HUES48 (cell line): ENCODE measurements around the gene PHLDB3.
"Not testable (repeated sequence)": the region's sequence is repeated elsewhere in the genome, so short reads cannot be mapped to it uniquely, and the experiment has no call there.

Experiments used
- H3K27ac ChIP-seq: one replicate; pipeline ENCODE4 v1.7.0; 2013; ENCODE audit warnings: low read depth, low read length, inconsistent platforms
- H3K27me3 ChIP-seq: 2 replicates; pipeline ENCODE4 v1.6.1; 2013; ENCODE audit warnings: mild to moderate bottlenecking, low read length; ENCODE audit not compliant: control insufficient read depth, insufficient read depth
- H3K36me3 ChIP-seq: 2 replicates; pipeline ENCODE4 v1.6.1; 2013; ENCODE audit warnings: low read length; ENCODE audit not compliant: control insufficient read depth, insufficient read depth
- H3K4me1 ChIP-seq: 2 replicates; pipeline ENCODE4 v1.6.1; 2013; ENCODE audit warnings: mild to moderate bottlenecking, low read length; ENCODE audit not compliant: control insufficient read depth, insufficient read depth
- H3K4me3 ChIP-seq: 2 replicates; pipeline ENCODE4 v1.5.1; 2013; ENCODE audit warnings: mild to moderate bottlenecking, low read depth, low read length
- H3K9ac ChIP-seq: 2 replicates; pipeline ENCODE4 v1.6.1; 2013; ENCODE audit warnings: mild to moderate bottlenecking, low read depth, low read length, moderate library complexity
- H3K9me3 ChIP-seq: 2 replicates; pipeline ENCODE4 v1.6.1; 2013; ENCODE audit warnings: low read length; ENCODE audit not compliant: control insufficient read depth, insufficient read depth

Gene PHLDB3

DNA sequence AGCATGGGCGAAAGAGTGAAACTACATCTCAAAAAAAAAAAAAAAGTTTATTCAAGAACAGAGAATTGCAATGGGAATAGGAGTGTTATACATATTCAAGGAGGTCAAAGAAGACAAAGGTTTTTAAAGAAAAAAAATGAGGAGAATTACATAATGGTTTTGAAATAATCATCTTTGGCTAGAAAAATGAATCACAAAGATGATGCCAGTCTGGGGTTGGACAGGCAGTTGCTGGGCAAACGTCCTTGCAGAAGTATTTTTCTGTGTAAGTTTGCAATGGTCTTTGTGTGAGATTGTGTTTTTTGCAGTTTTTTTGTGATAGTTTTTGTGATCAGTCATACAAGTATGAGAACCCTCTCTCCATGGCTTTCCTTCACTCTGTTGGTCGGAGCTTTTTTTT lies 62.8 kb downstream of the PHLDB3 start:
- no peak overlapping the region for H3K27ac ChIP-seq
- H3K9ac ChIP-seq = no peak overlapping the region
- no peaks in the 10 kb centered on the region for H3K27me3 ChIP-seq
- no peaks in the 10 kb centered on the region for H3K36me3 ChIP-seq
- H3K4me3 ChIP-seq = no peak overlapping the region
- H3K4me1 ChIP-seq = no peaks in the 10 kb centered on the region
- 0 out of 2 replicates have a peak, but pooled peaks cover 3% of the 10 kb centered on the region for H3K9me3 ChIP-seq

DNA sequence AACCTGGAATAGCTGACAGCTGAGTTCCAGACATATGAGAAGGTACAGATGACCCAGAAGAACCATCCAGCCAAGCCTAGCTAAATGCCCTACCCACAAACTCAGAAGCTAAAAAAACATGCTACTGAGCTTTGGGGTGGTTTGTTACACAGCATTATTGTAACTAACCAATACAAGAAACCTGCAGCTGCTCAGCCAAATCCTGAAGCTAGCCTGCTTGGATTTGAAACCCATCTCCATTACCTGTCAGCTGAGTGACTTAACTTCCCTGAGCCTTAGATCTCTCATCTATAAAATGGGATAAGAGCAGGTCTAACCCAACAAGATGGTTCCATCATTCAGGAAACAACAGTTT lies 64.9 kb downstream of the PHLDB3 start:
- Histone ChIP-seq H3K9ac (no peak overlapping the region), H3K27me3 (no peaks in the 10 kb centered on the region), H3K4me1 (no peaks in the 10 kb centered on the region), H3K36me3 (no peaks in the 10 kb centered on the region), H3K9me3 (0 out of 2 replicates have a peak, but pooled peaks cover 3% of the 10 kb centered on the region), H3K27ac (no peak overlapping the region), H3K4me3 (no peak overlapping the region)

DNA sequence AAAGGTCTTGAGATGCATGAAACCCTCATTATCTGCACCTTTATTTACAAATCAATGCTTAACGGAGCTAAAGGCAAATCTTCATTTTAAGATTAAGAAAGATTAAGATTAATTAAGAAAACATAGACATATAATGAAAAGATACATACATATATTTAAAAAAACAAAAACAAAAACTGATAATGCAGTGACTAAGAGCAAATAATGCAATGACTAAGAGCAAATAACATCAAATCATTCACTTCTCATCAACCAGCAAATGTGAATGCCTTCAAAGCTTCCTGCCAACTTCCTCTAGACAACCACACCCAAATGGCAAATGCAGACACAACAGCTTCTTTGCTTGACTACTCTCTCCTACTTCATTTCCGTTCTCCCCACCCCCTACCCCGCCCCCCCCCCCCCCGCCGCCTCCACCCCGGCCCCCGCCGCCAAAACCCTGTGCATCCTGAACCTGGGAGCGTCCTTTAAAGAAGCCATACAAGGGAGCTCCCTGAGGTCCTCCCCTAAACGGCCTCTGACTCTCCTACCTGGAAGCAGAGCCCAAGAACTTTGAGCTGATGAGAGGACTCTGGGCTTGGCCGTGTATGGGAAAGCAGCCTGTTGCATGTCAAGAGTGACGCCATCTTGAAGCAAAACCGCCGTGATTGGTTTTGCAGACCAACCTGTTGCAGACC lies 65.4 kb downstream of the PHLDB3 start:
- no peak overlapping the region for H3K27ac ChIP-seq
- H3K4me3 ChIP-seq = no peak overlapping the region
- H3K27me3 ChIP-seq = no peaks in the 10 kb centered on the region
- no peaks in the 10 kb centered on the region for H3K36me3 ChIP-seq
- no peak overlapping the region for H3K9ac ChIP-seq
- H3K9me3 ChIP-seq = 0 out of 2 replicates have a peak, but pooled peaks cover 3% of the 10 kb centered on the region
- H3K4me1 ChIP-seq = no peaks in the 10 kb centered on the region

DNA sequence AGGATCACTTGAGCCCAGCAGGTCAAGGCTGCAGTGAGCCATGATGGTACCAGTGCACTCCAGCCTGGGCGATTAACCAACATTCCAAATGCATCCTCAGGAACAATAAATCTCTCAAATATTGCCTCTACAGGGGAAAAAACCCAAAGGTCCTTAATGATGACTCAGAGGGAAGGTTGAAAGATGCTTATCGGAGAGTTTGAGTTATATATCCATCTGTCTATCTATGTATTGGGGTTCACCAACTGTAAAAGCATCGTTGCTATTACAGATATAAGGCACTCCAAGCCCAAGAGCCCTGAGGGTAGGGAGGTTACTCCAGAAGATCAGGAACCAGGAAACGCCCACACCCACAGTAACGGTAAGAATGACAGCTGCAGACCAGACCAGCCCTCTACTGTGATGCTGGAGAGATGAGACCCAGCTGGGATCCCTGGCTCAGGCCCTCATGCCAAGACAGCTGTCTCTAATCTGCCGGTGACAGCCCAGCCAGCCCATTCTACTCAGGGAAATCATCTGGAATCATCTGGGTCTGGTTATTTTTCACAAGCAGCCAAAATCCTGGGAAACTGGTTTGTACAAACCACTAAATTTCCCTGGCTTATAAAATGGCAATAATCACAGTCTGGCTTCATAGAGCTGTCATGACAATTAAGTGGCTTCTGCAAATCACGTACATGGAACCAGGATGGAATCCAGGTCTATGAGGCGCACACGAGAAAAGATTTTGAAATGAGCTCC lies 66.1 kb downstream of the PHLDB3 start:
- H3K9ac ChIP-seq = no peak overlapping the region
- no peaks in the 10 kb centered on the region for H3K27me3 ChIP-seq
- H3K27ac ChIP-seq = no peak overlapping the region

DNA sequence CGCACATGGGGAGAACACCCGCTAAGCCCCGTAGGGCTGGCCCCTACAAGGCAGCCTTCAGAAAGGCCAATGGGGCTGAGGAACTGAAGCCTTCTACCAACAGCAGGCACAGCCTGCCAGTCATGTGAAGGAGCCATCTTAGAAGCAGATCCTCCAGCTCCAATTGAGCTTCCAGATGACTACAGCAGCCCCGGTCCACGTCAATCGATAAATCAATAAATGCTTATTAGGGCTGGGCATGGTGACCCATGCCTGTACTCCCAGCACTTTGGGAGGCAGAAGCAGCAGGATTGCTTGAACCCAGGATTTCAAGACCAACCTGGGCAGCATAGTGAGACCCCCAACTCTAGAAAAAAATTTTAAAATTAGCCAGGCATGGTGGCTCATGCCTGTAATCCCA lies 66.8 kb downstream of the PHLDB3 start:
- Histone ChIP-seq H3K36me3 (no peaks in the 10 kb centered on the region), H3K27ac (no peak overlapping the region)

More for the DNA sequence above, 66.1 kb downstream of the PHLDB3 start:
- H3K36me3 ChIP-seq = no peaks in the 10 kb centered on the region
- no peak overlapping the region for H3K4me3 ChIP-seq
- 0 out of 2 replicates have a peak, but pooled peaks cover 3% of the 10 kb centered on the region for H3K9me3 ChIP-seq
- H3K4me1 ChIP-seq = no peaks in the 10 kb centered on the region

DNA sequence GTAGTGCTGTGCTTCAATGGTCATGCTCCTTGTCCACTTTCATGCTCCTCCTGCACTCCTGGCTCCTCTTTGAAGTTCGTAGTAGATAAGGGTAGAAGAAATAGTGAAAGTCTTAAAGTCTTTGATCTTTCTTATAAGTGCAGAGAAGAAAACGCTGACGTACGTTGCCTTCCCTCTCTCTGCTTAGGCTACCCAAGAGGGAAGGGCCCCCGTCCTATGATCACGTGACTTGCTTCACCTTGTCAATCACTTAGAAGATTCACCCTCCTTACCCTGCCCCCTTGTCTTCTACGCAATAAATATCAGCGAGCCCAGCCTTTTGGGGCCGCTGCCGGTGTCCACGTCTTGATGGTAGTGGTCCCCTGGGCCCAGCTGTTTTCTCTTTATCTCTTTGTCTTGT lies 67.3 kb downstream of the PHLDB3 start:
- H3K9me3 ChIP-seq, H3K27me3 ChIP-seq, H3K27ac ChIP-seq, H3K36me3 ChIP-seq, H3K9ac ChIP-seq, H3K4me3 ChIP-seq, H3K4me1 ChIP-seq: not testable (repeated sequence)

More for the DNA sequence above, 66.8 kb downstream of the PHLDB3 start:
- Histone ChIP-seq H3K27me3 (no peaks in the 10 kb centered on the region), H3K9me3 (0 out of 2 replicates have a peak, but pooled peaks cover 3% of the 10 kb centered on the region), H3K4me1 (no peaks in the 10 kb centered on the region), H3K4me3 (no peak overlapping the region), H3K9ac (no peak overlapping the region)

DNA sequence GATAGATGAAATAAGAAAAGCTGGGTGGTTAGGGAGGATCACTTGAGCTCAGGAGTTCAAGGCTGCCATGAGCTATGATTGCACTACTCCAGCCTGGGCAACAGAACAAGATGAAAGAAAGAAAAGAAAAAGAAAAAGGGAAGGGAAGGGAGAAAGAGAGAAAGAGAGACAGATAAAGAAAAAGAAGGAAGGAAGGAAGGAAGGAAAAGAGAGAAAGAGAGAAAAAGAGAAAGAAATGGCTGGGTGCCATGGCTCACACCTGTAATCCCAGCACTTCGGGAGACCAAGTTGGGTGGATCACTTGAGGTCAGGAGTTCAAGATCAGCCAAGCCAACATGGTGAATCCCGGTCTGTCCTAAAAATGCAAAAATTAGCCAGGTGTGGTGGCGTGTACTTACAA lies 68.8 kb downstream of the PHLDB3 start:
- H3K9ac ChIP-seq = no peak overlapping the region
- H3K36me3 ChIP-seq = no peaks in the 10 kb centered on the region
- no peak overlapping the region for H3K27ac ChIP-seq
- H3K27me3 ChIP-seq = no peaks in the 10 kb centered on the region
- no peaks in the 10 kb centered on the region for H3K4me1 ChIP-seq
- H3K9me3 ChIP-seq = 0 out of 2 replicates have a peak, but pooled peaks cover 3% of the 10 kb centered on the region
- no peak overlapping the region for H3K4me3 ChIP-seq

DNA sequence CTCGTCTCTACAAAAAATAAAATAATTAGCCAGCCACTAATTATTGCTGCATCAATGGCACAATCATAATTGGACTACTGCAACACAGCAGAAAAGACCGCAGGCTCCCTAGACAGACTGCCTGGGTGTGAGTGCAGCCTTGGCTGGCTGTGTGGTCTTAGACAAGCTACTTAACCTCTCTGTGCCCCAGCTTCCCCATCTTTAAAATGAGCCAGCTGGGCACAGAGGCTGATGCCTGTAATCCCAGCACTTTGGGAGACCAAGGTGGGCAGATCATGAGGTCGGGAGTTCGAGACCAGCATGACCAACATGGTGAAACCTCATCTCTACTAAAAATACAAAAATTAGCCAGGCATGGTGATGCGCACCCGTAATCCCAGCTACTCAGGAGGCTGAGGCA lies 70.9 kb downstream of the PHLDB3 start:
- Histone ChIP-seq H3K36me3 (no peaks in the 10 kb centered on the region), H3K9ac (no peak overlapping the region), H3K4me1 (no peaks in the 10 kb centered on the region), H3K27me3 (no peaks in the 10 kb centered on the region), H3K27ac (no peak overlapping the region), H3K9me3 (no peaks in the 10 kb centered on the region), H3K4me3 (no peak overlapping the region)

DNA sequence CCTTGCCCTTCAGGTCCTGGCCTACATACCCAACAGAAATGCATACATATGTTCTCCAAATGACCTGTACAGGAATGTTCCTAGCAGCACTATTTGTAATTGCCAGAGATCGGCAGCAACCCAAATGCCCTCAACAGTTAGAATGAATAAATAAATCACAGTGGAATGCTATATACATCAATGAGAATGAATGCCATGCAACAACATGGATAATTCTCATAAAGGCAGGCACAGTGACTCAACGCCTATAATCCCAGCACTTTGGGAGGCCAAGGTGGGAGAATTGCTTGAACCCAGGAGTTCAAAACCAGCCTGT lies 71.2 kb downstream of the PHLDB3 start:
- no peaks in the 10 kb centered on the region for H3K4me1 ChIP-seq
- no peaks in the 10 kb centered on the region for H3K27me3 ChIP-seq
- H3K4me3 ChIP-seq = no peak overlapping the region
- no peak overlapping the region for H3K9ac ChIP-seq
- H3K9me3 ChIP-seq = no peaks in the 10 kb centered on the region
- no peaks in the 10 kb centered on the region for H3K36me3 ChIP-seq
- no peak overlapping the region for H3K27ac ChIP-seq

DNA sequence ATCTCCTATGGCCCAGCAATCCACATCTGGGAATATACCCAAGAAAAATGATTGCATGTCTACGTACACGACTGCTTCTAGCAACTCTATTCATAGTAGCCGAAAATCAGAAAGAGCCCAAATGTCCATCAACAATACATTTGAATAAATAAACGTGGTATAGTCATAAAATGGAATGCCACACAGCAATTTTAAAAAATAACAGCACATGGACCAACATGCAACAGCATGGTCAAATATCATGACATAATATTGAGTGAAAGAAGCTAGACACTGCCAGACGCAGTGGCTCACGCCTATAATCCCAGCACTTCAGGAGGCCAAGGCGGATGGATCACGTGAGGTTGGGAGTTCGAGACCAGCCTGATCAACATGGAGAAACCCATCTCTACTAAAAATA lies 73.6 kb downstream of the PHLDB3 start:
- Histone ChIP-seq H3K27ac (no peak overlapping the region), H3K4me3 (no peak overlapping the region), H3K9ac (no peak overlapping the region), H3K9me3 (no peaks in the 10 kb centered on the region), H3K36me3 (no peaks in the 10 kb centered on the region), H3K27me3 (no peaks in the 10 kb centered on the region), H3K4me1 (no peaks in the 10 kb centered on the region)

DNA sequence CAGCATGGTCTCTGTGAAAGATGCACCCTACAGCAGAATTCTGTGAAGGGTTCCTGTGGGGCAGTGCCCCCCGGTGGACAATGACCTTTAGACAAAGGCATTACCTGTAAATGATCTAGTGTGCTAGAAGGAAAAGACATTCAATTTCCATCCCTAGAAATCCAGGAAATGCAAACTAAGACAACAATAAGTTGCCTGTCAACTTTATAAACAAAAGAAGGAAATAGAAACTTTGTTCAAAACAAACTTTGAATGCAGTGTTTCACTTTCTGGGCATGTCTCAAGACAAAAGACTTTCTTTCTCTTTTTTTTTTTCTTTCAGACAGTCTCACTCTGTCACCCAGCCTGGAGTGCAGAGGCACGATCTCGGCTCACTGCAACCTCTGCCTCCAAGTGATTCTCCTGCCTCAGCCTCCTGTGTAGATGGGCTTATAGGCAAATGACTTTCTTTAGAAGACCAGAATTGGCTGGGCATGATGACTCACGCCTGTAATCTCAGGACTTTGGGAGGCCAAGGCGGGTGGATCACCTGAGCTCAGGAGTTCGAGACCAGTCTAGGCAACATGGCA lies 74.3 kb downstream of the PHLDB3 start:
- no peaks in the 10 kb centered on the region for H3K27me3 ChIP-seq
- H3K36me3 ChIP-seq = no peaks in the 10 kb centered on the region
- no peaks in the 10 kb centered on the region for H3K4me1 ChIP-seq
- no peaks in the 10 kb centered on the region for H3K9me3 ChIP-seq
- H3K9ac ChIP-seq = no peak overlapping the region
- H3K4me3 ChIP-seq = no peak overlapping the region
- no peak overlapping the region for H3K27ac ChIP-seq
